GM23248 (cell line): ENCODE data around the gene SRGN. TPM values are rescaled to one million over a fixed set of nuclear protein-coding genes. Genes with fewer than 3 reads are reported as not detected.

ENCODE experiments used
- DNase-seq: peaks from one replicate; pipeline ENCODE4 v3.0.0-alpha.2; 2015
- H2AFZ ChIP-seq: fragments of 200-600 bp; sonication (generic); 2 replicates; pipeline ENCODE4 v1.6.1; 2016; ENCODE audit warnings: antibody characterized with exemption
- H3F3A ChIP-seq: fragments of 200-600 bp; sonication (generic); 2 replicates; pipeline ENCODE4 v1.6.1; 2016; ENCODE audit warnings: mild to moderate bottlenecking, antibody characterized with exemption, mixed run types; ENCODE audit not compliant: insufficient read depth
- H3K27ac ChIP-seq: fragments of 200-600 bp; sonication (generic); 2 replicates; pipeline ENCODE4 v1.5.1; 2016; ENCODE audit warnings: mild to moderate bottlenecking
- H3K27me3 ChIP-seq: fragments of 200-600 bp; sonication (generic); replicated peaks from 2 replicates; pipeline ENCODE4 v1.6.1; 2016; ENCODE audit warnings: mild to moderate bottlenecking; ENCODE audit not compliant: insufficient read depth
- H3K36me3 ChIP-seq: fragments of 200-600 bp; sonication (generic); 2 replicates; pipeline ENCODE4 v1.6.1; 2016; ENCODE audit warnings: low read depth, mild to moderate bottlenecking
- H3K4me1 ChIP-seq: fragments of 200-600 bp; sonication (generic); 2 replicates; pipeline ENCODE4 v1.6.1; 2016; ENCODE audit warnings: mild to moderate bottlenecking; ENCODE audit not compliant: insufficient read depth
- H3K4me2 ChIP-seq: fragments of 200-600 bp; sonication (generic); one replicate; pipeline ENCODE4 v1.6.1; 2016; ENCODE audit warnings: mild to moderate bottlenecking; ENCODE audit not compliant: unreplicated experiment
- H3K4me3 ChIP-seq: fragments of 200-600 bp; sonication (generic); 2 replicates; pipeline ENCODE4 v1.5.1; 2016; ENCODE audit warnings: mild to moderate bottlenecking
- H3K79me2 ChIP-seq: fragments of 200-600 bp; sonication (generic); 2 replicates; pipeline ENCODE4 v1.6.1; 2016; ENCODE audit warnings: mild to moderate bottlenecking; ENCODE audit not compliant: insufficient read depth
- H3K9ac ChIP-seq: fragments of 200-600 bp; sonication (generic); 2 replicates; pipeline ENCODE4 v1.6.1; 2016; ENCODE audit warnings: mild to moderate bottlenecking
- H3K9me2 ChIP-seq: fragments of 200-600 bp; sonication (generic); 2 replicates; pipeline ENCODE4 v1.6.1; 2016; ENCODE audit warnings: mixed run types, mild to moderate bottlenecking, moderate library complexity; ENCODE audit not compliant: insufficient read depth
- H3K9me3 ChIP-seq: fragments of 200-600 bp; sonication (generic); one replicate; pipeline ENCODE4 v1.6.1; 2017; ENCODE audit warnings: low read depth
- H4K20me1 ChIP-seq: fragments of 200-600 bp; sonication (generic); 2 replicates; pipeline ENCODE4 v1.6.0; 2016; ENCODE audit not compliant: insufficient read depth
- EZH2 ChIP-seq: fragments of 200-600 bp; sonication (generic); IDR thresholded peaks from 2 replicates; pipeline ENCODE4 v1.6.1; 2018; ENCODE audit warnings: antibody characterized with exemption, mild to moderate bottlenecking; ENCODE audit not compliant: insufficient read depth, poor library complexity, severe bottlenecking
- EZH2phosphoT487 ChIP-seq: fragments of 200-600 bp; sonication (generic); IDR thresholded peaks from 2 replicates; pipeline ENCODE4 v1.6.1; 2018; ENCODE audit warnings: antibody characterized with exemption, moderate library complexity, mild to moderate bottlenecking, low read depth; ENCODE audit not compliant: insufficient read depth
- WGBS, 2 experiments: methylation state at CpG; one replicate each; pipeline ENCODE4 v1.1.6; 2015 to 2017; ENCODE audit warnings: low lambda C conversion rate in 2 of 2, low coverage in 1 of 2; ENCODE audit errors: missing lambda C conversion rate in 2 of 2; 5-methylcytosine and 5-hydroxymethylcytosine counted together
- in situ Hi-C: fragments of 300-500 bp; cut with MboI; formaldehyde crosslinking; loops from 2 replicates; pipeline ENCODE4 v1.15.0; 2020
- polyA plus RNA-seq: library from polyadenylated mRNA; unstranded; fragments of >200 nt; fragmentation: Nextera tagmentation; extraction: Ambion mirVana; gene quantifications from 2 replicates; pipeline ENCODE4 v1.2.1, GENCODE V29; 2016
- total RNA-seq: library from RNA; depleted of rRNA; stranded (reverse); fragments of >200 nt; shearing (Covaris generic); gene quantifications from 2 replicates; pipeline ENCODE4 v1.2.3, GENCODE V29; 2014

The SRGN gene
- total and polyA plus RNA-seq, 2 experiments from 2014 or later = 89.9 to 136 TPM

GRCh38 chr10:69073026-69073425 is 14.9 kb upstream of the SRGN start:
- Histone ChIP-seq H3K9ac (no peak overlapping the region), H3K27me3 (no peaks in the 10 kb centered on the region), H3K9me2 (no peaks in the 10 kb centered on the region), H3K4me1 (no peaks in the 10 kb centered on the region), H3K4me2 (no peak overlapping the region), H2AFZ (no peak overlapping the region), H3F3A (no peaks in the 10 kb centered on the region), H4K20me1 (no peaks in the 10 kb centered on the region), H3K79me2 (no peaks in the 10 kb centered on the region), H3K27ac (no peak overlapping the region), H3K4me3 (no peak overlapping the region), H3K36me3 (no peaks in the 10 kb centered on the region), H3K9me3 (no peaks in the 10 kb centered on the region)
- in situ Hi-C loops = no loop called here
- TF ChIP-seq EZH2phosphoT487 = no peak
- no peak for TF ChIP-seq EZH2
- WGBS, 2 experiments = 71 to 78% methylated on average over 6 of the region's 6 CpGs
- DNase-seq = no peak

GRCh38 chr10:69073736-69074364 is 14.1 kb upstream of the SRGN start:
- Histone ChIP-seq H3K9ac (no peak overlapping the region), H3F3A (no peaks in the 10 kb centered on the region), H3K27ac (no peak overlapping the region), H3K79me2 (no peaks in the 10 kb centered on the region), H2AFZ (no peak overlapping the region), H4K20me1 (no peaks in the 10 kb centered on the region), H3K27me3 (no peaks in the 10 kb centered on the region), H3K36me3 (no peaks in the 10 kb centered on the region), H3K4me1 (no peaks in the 10 kb centered on the region), H3K9me3 (no peaks in the 10 kb centered on the region), H3K4me2 (no peak overlapping the region), H3K4me3 (no peak overlapping the region), H3K9me2 (no peaks in the 10 kb centered on the region)
- 73 to 78% methylated on average over 8 of the region's 8 CpGs for WGBS, 2 experiments
- in situ Hi-C loops = no loop called here
- TF ChIP-seq EZH2 (no peak), EZH2phosphoT487 (no peak)
- no peak for DNase-seq

- H3K9me3 ChIP-seq = no peaks in the 10 kb centered on the region
- H2AFZ ChIP-seq = no peak overlapping the region
- no peak overlapping the region for H3K4me2 ChIP-seq
- no peak overlapping the region for H3K27ac ChIP-seq
- H3K9me2 ChIP-seq = no peaks in the 10 kb centered on the region
- no peaks in the 10 kb centered on the region for H3F3A ChIP-seq
- no peaks in the 10 kb centered on the region for H3K36me3 ChIP-seq
- H3K4me3 ChIP-seq = no peak overlapping the region
- no peaks in the 10 kb centered on the region for H4K20me1 ChIP-seq
- no peaks in the 10 kb centered on the region for H3K79me2 ChIP-seq
- in situ Hi-C loops = no loop called here
- 89 to 94% methylated on average over 4 of the region's 4 CpGs for WGBS, 2 experiments
- DNase-seq = no peak
- TF ChIP-seq EZH2phosphoT487 (no peak), EZH2 (no peak)
- no peaks in the 10 kb centered on the region for H3K4me1 ChIP-seq
- no peak overlapping the region for H3K9ac ChIP-seq
- no peaks in the 10 kb centered on the region for H3K27me3 ChIP-seq
Measured at GRCh38 chr10:69074532-69074931, 13.4 kb upstream of the SRGN start.

GRCh38 chr10:69075431-69075830 is 12.5 kb upstream of the SRGN start:
- WGBS, 2 experiments = 90 to 96% methylated on average over 4 of the region's 4 CpGs
- no peak overlapping the region for H3K27ac ChIP-seq
- TF ChIP-seq EZH2phosphoT487 (no peak), EZH2 (no peak)

GRCh38 chr10:69078311-69078710 is 9.6 kb upstream of the SRGN start:
- no peak for DNase-seq
- Histone ChIP-seq H3K27me3 (no peaks in the 10 kb centered on the region), H3K4me3 (no peak overlapping the region), H4K20me1 (no peaks in the 10 kb centered on the region), H3K27ac (no peak overlapping the region), H3F3A (no peaks in the 10 kb centered on the region), H3K9me2 (no peaks in the 10 kb centered on the region), H3K4me2 (no peak overlapping the region), H3K9ac (no peak overlapping the region), H3K79me2 (no peaks in the 10 kb centered on the region), H2AFZ (no peak overlapping the region), H3K36me3 (no peaks in the 10 kb centered on the region), H3K9me3 (no peaks in the 10 kb centered on the region), H3K4me1 (no peaks in the 10 kb centered on the region)
- 47 to 48% methylated on average over 2 of the region's 2 CpGs for WGBS, 2 experiments
- in situ Hi-C loops = no loop called here
- TF ChIP-seq EZH2phosphoT487 (no peak), EZH2 (no peak)

More at GRCh38 chr10:69075431-69075830, 12.5 kb upstream of the SRGN start:
- no peaks in the 10 kb centered on the region for H4K20me1 ChIP-seq
- H3K27me3 ChIP-seq = no peaks in the 10 kb centered on the region
- H3K9me3 ChIP-seq = no peaks in the 10 kb centered on the region
- H3K4me3 ChIP-seq = no peak overlapping the region
- H3K79me2 ChIP-seq = no peaks in the 10 kb centered on the region
- in situ Hi-C loops = no loop called here
- H2AFZ ChIP-seq = no peak overlapping the region
- no peaks in the 10 kb centered on the region for H3K36me3 ChIP-seq
- H3K4me2 ChIP-seq = no peak overlapping the region
- no peaks in the 10 kb centered on the region for H3K4me1 ChIP-seq
- DNase-seq = no peak
- H3F3A ChIP-seq = no peaks in the 10 kb centered on the region
- no peak overlapping the region for H3K9ac ChIP-seq
- no peaks in the 10 kb centered on the region for H3K9me2 ChIP-seq
